Suprapubic skin (tissue), 4 donors: ENCODE results near the gene CSGALNACT2. TPM values are rescaled to one million over a fixed set of nuclear protein-coding genes. Genes with fewer than 3 reads are reported as not detected.
A peak's percentile ranks its signal among the peaks of the same experiment; 100 is the strongest.

Experiments used
- DNase-seq, 2 donors: peaks; one replicate each; pipeline ENCODE4 v3.0.0-alpha.2; 2019; ENCODE audit warnings: low spot score in 2 of 2
- H3K27ac ChIP-seq: fragments of 200-600 bp; sonication (generic); one replicate; pipeline ENCODE4 v1.5.1; 2019
- H3K27me3 ChIP-seq: fragments of 200-600 bp; sonication (generic); one replicate; pipeline ENCODE4 v1.5.1; 2019
- H3K36me3 ChIP-seq: fragments of 200-600 bp; sonication (generic); one replicate; pipeline ENCODE4 v1.5.1; 2019
- H3K4me1 ChIP-seq: fragments of 200-600 bp; sonication (generic); one replicate; pipeline ENCODE4 v1.5.1; 2019
- H3K4me3 ChIP-seq: fragments of 200-600 bp; sonication (generic); one replicate; pipeline ENCODE4 v1.5.1; 2019; ENCODE audit warnings: mild to moderate bottlenecking
- H3K9me3 ChIP-seq: fragments of 200-600 bp; sonication (generic); one replicate; pipeline ENCODE4 v1.5.1; 2019
- EP300 ChIP-seq: sonication (generic); formaldehyde crosslinking; IDR thresholded peaks from one replicate; pipeline ENCODE4 v1.6.1; 2017; ENCODE audit warnings: antibody characterized with exemption
- POLR2A ChIP-seq, 2 donors: fragments of 450-650 bp; IDR thresholded peaks; one replicate each; pipeline ENCODE4 v1.6.1; 2017; ENCODE audit warnings: antibody characterized with exemption in 2 of 2, mild to moderate bottlenecking in 2 of 2, moderate library complexity in 2 of 2
- POLR2AphosphoS5 ChIP-seq, 3 donors: sonication (generic); formaldehyde crosslinking; IDR thresholded peaks; one replicate each; pipeline ENCODE4 v1.6.1; 2017; ENCODE audit warnings: antibody characterized with exemption in 3 of 3
- WGBS: methylation state at CpG from one replicate; pipeline ENCODE4 v1.1.5; 2018; 5-methylcytosine and 5-hydroxymethylcytosine counted together
- total RNA-seq, 4 donors: library from RNA; depleted of rRNA; stranded (reverse); fragments of >200 nt; gene quantifications; one replicate each; pipeline ENCODE4 v1.1.0, GENCODE V29; 2016
- TF ChIP-seq, protein P1 (sequence below), 2 donors: fragments of 200-600 bp in 1 of 2; fragments of 450-650 bp in 1 of 2; sonication (generic) in 1 of 2; IDR thresholded peaks; one replicate each; pipeline ENCODE4 v1.5.1; 2016 to 2019; ENCODE audit warnings: antibody characterized with exemption in 2 of 2, mild to moderate bottlenecking in 1 of 2, moderate library complexity in 1 of 2

CSGALNACT2 gene
- total RNA-seq, 4 donors from 2014 or later: 10.1 to 15.5 (median 13.9) TPM

DNA sequence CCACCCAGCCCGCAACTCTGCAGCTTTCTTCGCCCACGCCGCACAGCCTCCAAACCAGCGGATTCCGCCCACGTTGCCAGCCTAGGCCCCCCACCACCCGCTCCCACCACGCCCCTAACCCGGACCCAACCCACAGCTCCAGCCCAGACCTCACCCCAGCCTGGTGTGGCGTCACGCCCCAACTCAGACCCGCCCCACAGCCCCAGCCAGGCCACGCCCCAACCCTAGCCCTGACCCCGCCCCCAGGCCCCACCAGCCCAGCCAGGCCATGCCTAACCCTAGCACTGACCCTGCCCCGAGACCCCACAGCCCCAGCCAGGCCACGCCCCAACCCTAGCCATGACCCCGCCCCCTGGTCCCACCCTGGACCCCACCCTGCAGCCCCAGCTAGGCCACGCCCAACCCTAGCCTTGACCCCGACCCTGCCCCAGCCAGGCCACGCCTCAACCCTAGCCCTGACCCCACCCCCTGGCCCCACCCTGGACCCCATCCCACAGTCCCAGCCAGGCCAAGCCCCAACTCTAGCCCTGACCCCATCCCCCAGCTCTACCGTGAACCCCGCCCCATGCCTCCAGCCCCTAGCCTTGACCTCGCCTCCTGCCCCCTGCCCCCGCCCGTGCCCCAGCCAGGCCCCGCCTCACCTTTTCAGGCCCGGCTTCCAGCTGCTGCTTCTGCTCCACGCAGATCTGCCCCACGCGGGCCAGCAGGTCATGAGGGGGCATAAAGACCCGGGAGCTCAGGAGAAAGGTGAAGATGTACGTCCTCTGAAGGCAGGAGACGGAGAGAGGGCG, 64.6 kb downstream of the CSGALNACT2 start:
- DNase-seq: peak; percentile 74 to 79
- Histone ChIP-seq H3K27ac (no peak overlapping the region), H3K27me3 (no peaks in the 10 kb centered on the region)

DNA sequence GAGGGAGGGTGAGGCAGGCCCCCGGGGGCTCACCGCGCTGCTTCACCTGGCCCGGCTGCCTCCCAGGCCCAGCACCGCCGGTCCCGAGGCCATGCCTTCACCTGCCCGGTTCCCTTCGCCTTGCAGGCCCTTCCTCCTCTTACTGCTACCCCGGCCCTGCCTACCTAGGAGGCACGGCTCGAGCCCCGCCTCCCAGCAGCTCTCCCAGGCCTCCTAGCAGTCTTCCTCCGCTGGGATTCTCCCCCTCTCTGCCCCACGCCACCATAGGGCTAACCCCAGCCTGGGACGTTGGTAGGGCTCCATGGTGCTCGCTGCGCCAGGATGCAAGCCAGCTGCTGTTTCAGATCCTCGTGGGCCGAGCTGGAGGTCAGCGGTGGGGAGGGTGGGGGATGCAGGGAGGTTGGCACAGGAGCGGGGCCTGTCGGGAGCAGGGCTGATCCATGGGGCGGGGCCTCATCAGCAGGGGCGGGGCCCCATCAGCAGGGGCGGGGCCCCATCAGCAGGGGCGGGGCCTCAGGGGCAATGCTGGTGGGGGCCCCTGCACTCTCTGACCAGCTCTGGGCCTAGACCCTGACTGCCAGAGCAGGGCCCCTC, 65.3 kb downstream of the CSGALNACT2 start:
- no CpG with 5 or more reads among the region's 27 CpGs for WGBS
- no peak overlapping the region for H3K27ac ChIP-seq
- DNase-seq: peak; percentile 62 to 78
- no peaks in the 10 kb centered on the region for H3K36me3 ChIP-seq
- H3K9me3 ChIP-seq: no peaks in the 10 kb centered on the region
- no peaks in the 10 kb centered on the region for H3K27me3 ChIP-seq
- TF ChIP-seq POLR2A (IDR thresholded peaks at IDR 0.05) (no peak), POLR2AphosphoS5 (IDR thresholded peaks at IDR 0.05) (no peak), EP300 (no peak)
- TF ChIP-seq, protein P1, sequence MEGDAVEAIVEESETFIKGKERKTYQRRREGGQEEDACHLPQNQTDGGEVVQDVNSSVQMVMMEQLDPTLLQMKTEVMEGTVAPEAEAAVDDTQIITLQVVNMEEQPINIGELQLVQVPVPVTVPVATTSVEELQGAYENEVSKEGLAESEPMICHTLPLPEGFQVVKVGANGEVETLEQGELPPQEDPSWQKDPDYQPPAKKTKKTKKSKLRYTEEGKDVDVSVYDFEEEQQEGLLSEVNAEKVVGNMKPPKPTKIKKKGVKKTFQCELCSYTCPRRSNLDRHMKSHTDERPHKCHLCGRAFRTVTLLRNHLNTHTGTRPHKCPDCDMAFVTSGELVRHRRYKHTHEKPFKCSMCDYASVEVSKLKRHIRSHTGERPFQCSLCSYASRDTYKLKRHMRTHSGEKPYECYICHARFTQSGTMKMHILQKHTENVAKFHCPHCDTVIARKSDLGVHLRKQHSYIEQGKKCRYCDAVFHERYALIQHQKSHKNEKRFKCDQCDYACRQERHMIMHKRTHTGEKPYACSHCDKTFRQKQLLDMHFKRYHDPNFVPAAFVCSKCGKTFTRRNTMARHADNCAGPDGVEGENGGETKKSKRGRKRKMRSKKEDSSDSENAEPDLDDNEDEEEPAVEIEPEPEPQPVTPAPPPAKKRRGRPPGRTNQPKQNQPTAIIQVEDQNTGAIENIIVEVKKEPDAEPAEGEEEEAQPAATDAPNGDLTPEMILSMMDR (IDR thresholded peaks at IDR 0.05): no peak
- H3K4me3 ChIP-seq: no peak overlapping the region
- peaks cover 14% of the 10 kb centered on the region for H3K4me1 ChIP-seq

More for the DNA sequence above, 64.6 kb downstream of the CSGALNACT2 start:
- TF ChIP-seq POLR2A (IDR thresholded peaks at IDR 0.05): no peak
- TF ChIP-seq, protein P1 (IDR thresholded peaks at IDR 0.05): no peak
- no peak for TF ChIP-seq POLR2AphosphoS5 (IDR thresholded peaks at IDR 0.05)
- TF ChIP-seq EP300: no peak
- WGBS: 11% methylated on average over 15 of the region's 35 CpGs
- Histone ChIP-seq H3K4me3 (peak overlapping the region; percentile 50), H3K9me3 (no peaks in the 10 kb centered on the region), H3K4me1 (peaks cover 14% of the 10 kb centered on the region), H3K36me3 (no peaks in the 10 kb centered on the region)

DNA sequence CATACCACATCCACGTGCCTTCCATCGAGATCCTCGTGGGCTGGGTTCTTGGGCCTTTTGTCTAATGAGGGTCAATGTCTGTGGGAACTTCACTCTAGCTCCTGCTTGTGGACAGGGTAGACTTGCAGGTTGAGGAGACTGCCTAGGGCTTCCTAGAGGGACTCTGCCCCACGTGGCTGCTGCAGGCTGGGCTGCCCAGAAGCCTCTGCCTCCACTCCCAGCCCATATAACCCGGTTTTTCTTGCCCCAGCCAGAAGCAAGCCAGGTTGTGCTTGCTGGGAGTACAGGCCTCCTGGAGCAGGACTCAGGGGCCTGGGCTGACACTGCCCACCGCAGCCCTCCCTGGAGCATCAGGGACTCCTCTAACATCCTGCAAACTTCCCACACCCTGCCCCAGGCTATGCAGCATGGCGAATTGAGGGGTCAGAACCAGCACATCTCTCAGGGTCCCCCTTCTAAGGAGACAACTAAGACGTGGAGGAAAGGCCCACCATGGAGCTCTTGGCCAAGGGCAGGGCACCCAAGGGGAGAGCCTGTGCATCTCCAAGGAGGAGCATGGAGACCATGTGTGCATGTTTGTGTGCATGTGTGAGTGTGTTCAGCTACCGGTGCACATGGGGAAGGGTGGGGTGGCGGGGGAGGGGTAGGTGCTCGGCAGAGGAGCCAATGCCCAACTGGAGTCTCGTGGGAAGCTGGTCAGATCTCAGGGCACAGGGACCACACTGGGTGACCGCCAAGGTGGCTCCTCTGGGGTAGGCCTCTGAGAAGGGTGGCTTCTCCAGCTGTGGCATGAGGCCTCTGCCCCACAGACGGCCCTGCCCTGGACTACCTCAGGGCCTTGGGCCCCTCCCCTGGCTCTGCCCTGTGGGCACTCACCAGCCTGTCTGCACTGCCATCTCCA, 66.0 kb downstream of the CSGALNACT2 start:
- no peak for TF ChIP-seq POLR2AphosphoS5 (IDR thresholded peaks at IDR 0.05)
- TF ChIP-seq POLR2A (IDR thresholded peaks at IDR 0.05): no peak
- TF ChIP-seq EP300: no peak
- TF ChIP-seq, protein P1 (IDR thresholded peaks at IDR 0.05): no peak
- no peak for DNase-seq
- no peak overlapping the region for H3K4me3 ChIP-seq
- H3K27ac ChIP-seq: no peak overlapping the region
- H3K4me1 ChIP-seq: peaks cover 14% of the 10 kb centered on the region
- H3K27me3 ChIP-seq: no peaks in the 10 kb centered on the region
- H3K9me3 ChIP-seq: no peaks in the 10 kb centered on the region
- no peaks in the 10 kb centered on the region for H3K36me3 ChIP-seq
- WGBS: 71% methylated on average over 5 of the region's 14 CpGs

DNA sequence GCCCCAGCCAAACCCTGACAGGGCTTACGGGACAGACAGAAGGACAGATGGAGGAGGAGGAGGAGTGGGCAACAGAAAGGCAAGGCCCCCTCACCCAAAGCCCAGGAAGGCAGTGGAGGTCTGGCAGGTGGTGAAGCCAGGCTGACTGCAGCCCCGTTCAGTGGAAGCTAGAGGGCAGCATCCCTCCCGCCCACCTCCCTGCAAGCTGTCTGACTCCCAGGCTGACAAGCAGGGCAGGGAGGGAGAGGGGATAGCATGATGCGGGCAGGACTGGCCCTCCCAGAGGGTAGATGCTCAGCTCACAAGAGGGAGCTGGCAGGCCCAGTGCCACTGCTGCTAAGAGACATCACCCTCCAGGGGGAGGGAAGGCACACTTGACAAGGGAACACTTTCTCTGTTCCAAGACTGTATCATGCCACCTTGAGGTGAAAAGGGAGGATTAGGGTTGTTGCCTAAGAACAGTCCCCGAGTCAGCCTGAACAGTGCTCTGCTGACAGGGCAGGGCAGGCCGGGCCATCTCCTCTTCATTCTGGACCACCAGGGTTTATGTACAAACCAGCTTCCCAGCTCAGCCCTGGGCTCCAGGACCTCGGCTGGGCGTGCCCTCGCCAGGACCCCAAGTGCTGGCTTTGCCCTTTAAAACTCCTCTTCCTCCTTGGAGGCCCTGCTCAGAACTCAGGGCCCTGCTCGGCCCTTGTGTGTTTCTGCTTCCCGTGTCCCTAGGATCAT, 66.9 kb downstream of the CSGALNACT2 start:
- H3K27ac ChIP-seq: no peak overlapping the region
- 59% methylated on average over 11 of the region's 11 CpGs for WGBS
- H3K36me3 ChIP-seq: no peaks in the 10 kb centered on the region
- peak; percentile 57 to 82 for DNase-seq
- peaks cover 14% of the 10 kb centered on the region for H3K4me1 ChIP-seq
- no peak overlapping the region for H3K4me3 ChIP-seq
- TF ChIP-seq POLR2A (IDR thresholded peaks at IDR 0.05) (no peak), EP300 (no peak), POLR2AphosphoS5 (IDR thresholded peaks at IDR 0.05) (no peak)
- TF ChIP-seq, protein P1 (IDR thresholded peaks at IDR 0.05): peak in 1 of 2 donors; percentile 67
- H3K27me3 ChIP-seq: no peaks in the 10 kb centered on the region
- no peaks in the 10 kb centered on the region for H3K9me3 ChIP-seq
